Breast epithelium (tissue), 4 donors: ENCODE results near the gene CD14. TPM values are rescaled to one million over a fixed set of nuclear protein-coding genes. Genes with fewer than 3 reads are reported as not detected.

ENCODE experiments used
- DNase-seq, 2 donors: peaks; one replicate each; pipeline ENCODE4 v3.0.0-alpha.2; 2019; ENCODE audit warnings: low spot score in 2 of 2
- H3K27ac ChIP-seq, 2 donors: fragments of 200-600 bp; sonication (generic) in 1 of 2; one replicate each; pipeline ENCODE4 v1.5.1; 2016 to 2019; ENCODE audit warnings: mild to moderate bottlenecking in 1 of 2
- H3K27me3 ChIP-seq, 2 donors: fragments of 200-600 bp; sonication (generic) in 1 of 2; one replicate each; pipeline versions ENCODE4 v1.5.1 to v1.6.0; 2017 to 2019; ENCODE audit warnings: control low read depth in 1 of 2, mild to moderate bottlenecking in 1 of 2
- H3K36me3 ChIP-seq: fragments of 200-600 bp; one replicate; pipeline ENCODE4 v1.5.1; 2019
- H3K4me1 ChIP-seq, 2 donors: fragments of 200-600 bp; sonication (generic); one replicate each; pipeline ENCODE4 v1.5.1; 2016 to 2019; ENCODE audit warnings: control low read depth in 1 of 2
- H3K4me3 ChIP-seq, 3 donors: fragments of 200-600 bp; sonication (generic); 1 replicate in 2 of 3; 2 replicates in 1 of 3; pipeline ENCODE4 v1.5.1; 2016 to 2019; ENCODE audit warnings: mild to moderate bottlenecking in 3 of 3, moderate library complexity in 2 of 3
- H3K9me3 ChIP-seq, 2 donors: fragments of 200-600 bp; sonication (generic) in 1 of 2; one replicate each; pipeline ENCODE4 v1.5.1; 2016 to 2019; ENCODE audit warnings: control low read depth in 1 of 2
- POLR2A ChIP-seq: fragments of 450-650 bp; IDR thresholded peaks from one replicate; pipeline ENCODE4 v1.6.1; 2016; ENCODE audit warnings: antibody characterized with exemption, mild to moderate bottlenecking, moderate library complexity
- POLR2AphosphoS5 ChIP-seq, 3 donors: sonication (generic); formaldehyde crosslinking; IDR thresholded peaks; one replicate each; pipeline ENCODE4 v1.6.1; 2017; ENCODE audit warnings: antibody characterized with exemption in 3 of 3
- intact Hi-C: fragments of 100-400 bp; cut with DNase I; formaldehyde crosslinking; loops from one replicate; pipeline ENCODE4 v1.15.1; 2023; ENCODE audit warnings: low total_unique reads
- total RNA-seq, 3 donors: library from RNA; depleted of rRNA; stranded (reverse); fragments of >200 nt; gene quantifications; one replicate each; pipeline ENCODE4 v1.1.0, GENCODE V29; 2016
- TF ChIP-seq, protein P1 (sequence below), 3 donors: fragments of 450-650 bp; IDR thresholded peaks; one replicate each; pipeline ENCODE4 v1.5.1; 2016 to 2017; ENCODE audit warnings: antibody characterized with exemption in 3 of 3, mild to moderate bottlenecking in 3 of 3, moderate library complexity in 3 of 3

Gene CD14
- total RNA-seq, 3 donors from 2014 or later = 46.9 to 119 (median 65.7) TPM

GRCh38 chr5:140611020-140611521, 21.9 kb downstream of the CD14 start:
- no peaks in the 10 kb centered on the region for H3K4me1 ChIP-seq
- H3K27ac ChIP-seq = peak overlapping the region; percentile 64 to 66
- intact Hi-C loops = no loop called here
- no peaks in the 10 kb centered on the region for H3K27me3 ChIP-seq
- TF ChIP-seq POLR2AphosphoS5 (IDR thresholded peaks at IDR 0.05) = no peak
- TF ChIP-seq POLR2A = no peak
- TF ChIP-seq, protein P1, sequence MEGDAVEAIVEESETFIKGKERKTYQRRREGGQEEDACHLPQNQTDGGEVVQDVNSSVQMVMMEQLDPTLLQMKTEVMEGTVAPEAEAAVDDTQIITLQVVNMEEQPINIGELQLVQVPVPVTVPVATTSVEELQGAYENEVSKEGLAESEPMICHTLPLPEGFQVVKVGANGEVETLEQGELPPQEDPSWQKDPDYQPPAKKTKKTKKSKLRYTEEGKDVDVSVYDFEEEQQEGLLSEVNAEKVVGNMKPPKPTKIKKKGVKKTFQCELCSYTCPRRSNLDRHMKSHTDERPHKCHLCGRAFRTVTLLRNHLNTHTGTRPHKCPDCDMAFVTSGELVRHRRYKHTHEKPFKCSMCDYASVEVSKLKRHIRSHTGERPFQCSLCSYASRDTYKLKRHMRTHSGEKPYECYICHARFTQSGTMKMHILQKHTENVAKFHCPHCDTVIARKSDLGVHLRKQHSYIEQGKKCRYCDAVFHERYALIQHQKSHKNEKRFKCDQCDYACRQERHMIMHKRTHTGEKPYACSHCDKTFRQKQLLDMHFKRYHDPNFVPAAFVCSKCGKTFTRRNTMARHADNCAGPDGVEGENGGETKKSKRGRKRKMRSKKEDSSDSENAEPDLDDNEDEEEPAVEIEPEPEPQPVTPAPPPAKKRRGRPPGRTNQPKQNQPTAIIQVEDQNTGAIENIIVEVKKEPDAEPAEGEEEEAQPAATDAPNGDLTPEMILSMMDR (IDR thresholded peaks at IDR 0.05) = no peak
- no peaks in the 10 kb centered on the region for H3K9me3 ChIP-seq
- H3K4me3 ChIP-seq = no peak overlapping the region
- no peak for DNase-seq
- no peaks in the 10 kb centered on the region for H3K36me3 ChIP-seq

- H3K4me1 ChIP-seq = no peaks in the 10 kb centered on the region
- TF ChIP-seq, protein P1 (IDR thresholded peaks at IDR 0.05) = no peak
- TF ChIP-seq POLR2AphosphoS5 (IDR thresholded peaks at IDR 0.05) = peak in 2 of 3 donors; percentile 30 to 41
- H3K9me3 ChIP-seq = no peaks in the 10 kb centered on the region
- H3K4me3 ChIP-seq = no peak overlapping the region
- peak overlapping the region; percentile 50 to 66 for H3K27ac ChIP-seq
- peak in 1 of 2 donors; percentile 65 for DNase-seq
- intact Hi-C loops = no loop called here
- no peaks in the 10 kb centered on the region for H3K36me3 ChIP-seq
- H3K27me3 ChIP-seq = no peaks in the 10 kb centered on the region
Observed at GRCh38 chr5:140609126-140609525, 23.8 kb downstream of the CD14 start.

DNA sequence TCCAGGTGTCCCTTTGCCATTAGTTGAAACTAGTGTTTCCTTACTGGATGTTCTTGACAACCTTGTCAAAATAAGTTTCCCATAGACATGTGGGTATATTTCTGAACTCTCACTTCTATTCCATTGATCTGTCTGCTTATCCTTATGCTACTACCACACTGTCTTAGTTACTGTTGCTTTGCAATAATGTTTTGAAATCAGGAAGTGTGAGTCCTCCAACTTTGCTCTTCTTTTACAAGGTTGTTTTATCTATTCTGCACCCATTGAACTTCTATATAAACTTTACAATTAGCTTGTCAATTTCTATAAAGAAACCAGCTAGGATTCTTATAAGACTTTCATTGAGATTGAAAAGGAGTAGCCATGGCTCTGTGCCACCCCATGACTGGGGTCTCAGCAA, 24.3 kb downstream of the CD14 start:
- TF ChIP-seq POLR2A (no peak), POLR2AphosphoS5 (IDR thresholded peaks at IDR 0.05) (no peak)
- TF ChIP-seq, protein P1 (IDR thresholded peaks at IDR 0.05) = no peak
- no peaks in the 10 kb centered on the region for H3K4me1 ChIP-seq
- intact Hi-C loops = no loop called here
- DNase-seq = no peak
- no peaks in the 10 kb centered on the region for H3K27me3 ChIP-seq
- H3K27ac ChIP-seq = peak overlapping the region; percentile 50 to 66
- no peak overlapping the region for H3K4me3 ChIP-seq
- H3K36me3 ChIP-seq = no peaks in the 10 kb centered on the region
- H3K9me3 ChIP-seq = no peaks in the 10 kb centered on the region

- Histone ChIP-seq H3K36me3 (no peaks in the 10 kb centered on the region), H3K9me3 (no peaks in the 10 kb centered on the region), H3K4me1 (no peaks in the 10 kb centered on the region), H3K4me3 (no peak overlapping the region), H3K27me3 (no peaks in the 10 kb centered on the region), H3K27ac (no peak overlapping the region)
- intact Hi-C loops = no loop called here
- TF ChIP-seq, protein P1 (IDR thresholded peaks at IDR 0.05) = no peak
- TF ChIP-seq POLR2A = no peak
- no peak for TF ChIP-seq POLR2AphosphoS5 (IDR thresholded peaks at IDR 0.05)
- no peak for DNase-seq
Observed at GRCh38 chr5:140607031-140607430, 25.9 kb downstream of the CD14 start.

- TF ChIP-seq, protein P1 (IDR thresholded peaks at IDR 0.05) = no peak
- no peak for TF ChIP-seq POLR2A
- no peak for TF ChIP-seq POLR2AphosphoS5 (IDR thresholded peaks at IDR 0.05)
- intact Hi-C loops = no loop called here
- no peaks in the 10 kb centered on the region for H3K9me3 ChIP-seq
- H3K36me3 ChIP-seq = no peaks in the 10 kb centered on the region
- DNase-seq = no peak
- H3K27ac ChIP-seq = no peak overlapping the region
- H3K4me1 ChIP-seq = no peaks in the 10 kb centered on the region
- H3K27me3 ChIP-seq = no peaks in the 10 kb centered on the region
- no peak overlapping the region for H3K4me3 ChIP-seq
Observed at GRCh38 chr5:140605879-140606278, 27.1 kb downstream of the CD14 start.
